A673 (cell line): ENCODE measurements around the gene ANGPTL2.

ENCODE experiments used
- CTCF ChIP-seq: fragments of 300-800, 200-600 bp; sonication (generic); conservative IDR thresholded peaks from 2 replicates; pipeline ENCODE4 v1.5.1; 2017; ENCODE audit warnings: low read depth, mild to moderate bottlenecking, antibody characterized with exemption, low read length, moderate library complexity, mixed read lengths
- EZH2 ChIP-seq: fragments of 200-600 bp; sonication (generic); IDR thresholded peaks from 2 replicates; pipeline ENCODE4 v1.6.1; 2017; ENCODE audit warnings: borderline replicate concordance, low read depth, mild to moderate bottlenecking, mixed read lengths, antibody characterized with exemption, low read length; ENCODE audit not compliant: poor library complexity, severe bottlenecking

GRCh38 chr9:127087411-127087810 lies 35.0 kb downstream of the ANGPTL2 start:
- no peak for TF ChIP-seq CTCF
- TF ChIP-seq EZH2: no peak
